ENCODE results near the gene RPS18.

- TF ChIP-seq CTCF (IDR thresholded peaks at IDR 0.05; ENCODE audit: low read depth, low read length, poor library complexity, severe bottlenecking): no peak
- TF ChIP-seq EZH2phosphoT487 (IDR thresholded peaks at IDR 0.05; ENCODE audit: borderline replicate concordance, low read length): no peak
These were observed 42.7 kb downstream of the RPS18 start for GRCh38 chr6:33314515-33314942.

All from DOHH2 (cell line).